B cell (primary cell): ENCODE measurements around the gene RBM33.

Source experiments
- CTCF ChIP-seq: fragments of 200-600 bp; IDR thresholded peaks from one replicate; pipeline ENCODE4 v1.8.0; 2022; ENCODE audit warnings: antibody characterized with exemption, mild to moderate bottlenecking
- EZH2 ChIP-seq: IDR thresholded peaks from 2 replicates; pipeline ENCODE4 v1.6.1; 2012; ENCODE audit warnings: borderline replicate concordance, low read depth, mild to moderate bottlenecking, moderate library complexity, low read length; ENCODE audit not compliant: insufficient read depth, poor library complexity, severe bottlenecking

- TF ChIP-seq CTCF (no peak), EZH2 (no peak)
These were observed 61.9 kb downstream of the RBM33 start for GRCh38 chr7:155706376-155706775.
